OCI-LY1 (cell line): Measurements from ENCODE around the gene GNG4.

Experiments used
- CTCF ChIP-seq: fragments of 200-600 bp; sonication (generic), shearing (Covaris generic); IDR thresholded peaks from 2 replicates; pipeline ENCODE4 v1.5.1; 2017; ENCODE audit warnings: mild to moderate bottlenecking, antibody characterized with exemption, low read length, moderate library complexity, mixed read lengths
- EZH2 ChIP-seq: fragments of 200-600 bp; sonication (generic), shearing (Covaris generic); IDR thresholded peaks from 2 replicates; pipeline ENCODE4 v1.8.0; 2017; ENCODE audit warnings: borderline replicate concordance, mixed run types, mild to moderate bottlenecking, antibody characterized with exemption, low read length, moderate library complexity, mixed read lengths

GRCh38 chr1:235513495-235514366 lies 135.9 kb downstream of the GNG4 start:
- TF ChIP-seq CTCF (peak; percentile 89), EZH2 (no peak)
